SK-N-DZ (cell line): ENCODE results near the gene SLC9A5. TPM values are rescaled to one million over a fixed set of nuclear protein-coding genes. Genes with fewer than 3 reads are reported as not detected.

Experiments
- DNase-seq: peaks from one replicate; pipeline ENCODE4 v3.0.0-alpha.2; 2015; ENCODE audit warnings: low spot score
- polyA plus RNA-seq, 2 experiments: library from polyadenylated mRNA; depleted of rRNA; stranded (reverse); fragments of >200 nt; gene quantifications; 2 replicates each; pipeline ENCODE4 v1.2.3, GENCODE V29; 2014

The SLC9A5 gene, protein sequence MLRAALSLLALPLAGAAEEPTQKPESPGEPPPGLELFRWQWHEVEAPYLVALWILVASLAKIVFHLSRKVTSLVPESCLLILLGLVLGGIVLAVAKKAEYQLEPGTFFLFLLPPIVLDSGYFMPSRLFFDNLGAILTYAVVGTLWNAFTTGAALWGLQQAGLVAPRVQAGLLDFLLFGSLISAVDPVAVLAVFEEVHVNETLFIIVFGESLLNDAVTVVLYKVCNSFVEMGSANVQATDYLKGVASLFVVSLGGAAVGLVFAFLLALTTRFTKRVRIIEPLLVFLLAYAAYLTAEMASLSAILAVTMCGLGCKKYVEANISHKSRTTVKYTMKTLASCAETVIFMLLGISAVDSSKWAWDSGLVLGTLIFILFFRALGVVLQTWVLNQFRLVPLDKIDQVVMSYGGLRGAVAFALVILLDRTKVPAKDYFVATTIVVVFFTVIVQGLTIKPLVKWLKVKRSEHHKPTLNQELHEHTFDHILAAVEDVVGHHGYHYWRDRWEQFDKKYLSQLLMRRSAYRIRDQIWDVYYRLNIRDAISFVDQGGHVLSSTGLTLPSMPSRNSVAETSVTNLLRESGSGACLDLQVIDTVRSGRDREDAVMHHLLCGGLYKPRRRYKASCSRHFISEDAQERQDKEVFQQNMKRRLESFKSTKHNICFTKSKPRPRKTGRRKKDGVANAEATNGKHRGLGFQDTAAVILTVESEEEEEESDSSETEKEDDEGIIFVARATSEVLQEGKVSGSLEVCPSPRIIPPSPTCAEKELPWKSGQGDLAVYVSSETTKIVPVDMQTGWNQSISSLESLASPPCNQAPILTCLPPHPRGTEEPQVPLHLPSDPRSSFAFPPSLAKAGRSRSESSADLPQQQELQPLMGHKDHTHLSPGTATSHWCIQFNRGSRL
- polyA plus RNA-seq (2014; cell fraction: cytosol; rRNA removed): 1.7 TPM in 2 replicates
- 8.7 and 11.9 TPM in 2 replicates for polyA plus RNA-seq (2014; cell fraction: nucleus; rRNA removed)

DNA sequence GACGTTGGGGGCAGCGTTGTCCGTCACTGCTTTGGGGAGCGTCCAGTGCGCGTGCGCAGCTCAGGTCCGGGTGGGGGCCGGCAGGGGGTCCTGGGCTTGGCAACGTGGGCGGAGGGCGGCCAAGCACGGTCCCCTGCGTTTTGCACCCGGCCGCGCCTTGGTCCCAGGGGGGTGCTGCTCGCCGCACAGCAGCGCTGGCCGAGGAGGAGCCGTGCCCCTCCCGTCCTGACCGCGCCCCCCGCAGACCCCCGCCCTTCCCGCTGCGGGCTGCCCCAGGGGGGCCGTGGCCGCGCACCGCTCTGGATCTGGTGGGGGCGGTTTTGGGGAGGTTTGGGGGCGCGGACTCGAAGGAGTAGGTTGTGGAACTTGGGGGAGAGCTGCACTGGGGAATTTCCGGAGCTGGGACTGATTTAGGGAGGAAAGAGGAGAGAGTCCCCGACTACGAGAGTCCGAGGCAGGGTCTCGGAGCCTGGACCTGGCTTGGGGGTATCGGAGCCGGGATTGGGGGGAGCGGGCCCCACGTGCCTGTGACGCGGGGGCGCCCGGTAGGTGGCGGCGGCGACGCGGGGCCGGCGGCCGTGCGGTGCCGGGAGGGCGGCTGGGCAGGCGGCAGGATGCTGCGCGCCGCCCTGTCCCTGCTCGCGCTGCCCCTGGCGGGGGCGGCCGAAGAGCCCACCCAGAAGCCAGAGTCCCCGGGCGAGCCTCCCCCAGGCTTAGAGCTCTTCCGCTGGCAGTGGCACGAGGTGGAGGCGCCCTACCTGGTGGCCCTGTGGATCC is at the start of gene SLC9A5:
Gene SLC9A5 (plus strand): TSS at position 579 of the 777 bp plus-strand sequence. CDS start 36 bp downstream, at position 615.
- DNase-seq: peak; percentile 43

DNA sequence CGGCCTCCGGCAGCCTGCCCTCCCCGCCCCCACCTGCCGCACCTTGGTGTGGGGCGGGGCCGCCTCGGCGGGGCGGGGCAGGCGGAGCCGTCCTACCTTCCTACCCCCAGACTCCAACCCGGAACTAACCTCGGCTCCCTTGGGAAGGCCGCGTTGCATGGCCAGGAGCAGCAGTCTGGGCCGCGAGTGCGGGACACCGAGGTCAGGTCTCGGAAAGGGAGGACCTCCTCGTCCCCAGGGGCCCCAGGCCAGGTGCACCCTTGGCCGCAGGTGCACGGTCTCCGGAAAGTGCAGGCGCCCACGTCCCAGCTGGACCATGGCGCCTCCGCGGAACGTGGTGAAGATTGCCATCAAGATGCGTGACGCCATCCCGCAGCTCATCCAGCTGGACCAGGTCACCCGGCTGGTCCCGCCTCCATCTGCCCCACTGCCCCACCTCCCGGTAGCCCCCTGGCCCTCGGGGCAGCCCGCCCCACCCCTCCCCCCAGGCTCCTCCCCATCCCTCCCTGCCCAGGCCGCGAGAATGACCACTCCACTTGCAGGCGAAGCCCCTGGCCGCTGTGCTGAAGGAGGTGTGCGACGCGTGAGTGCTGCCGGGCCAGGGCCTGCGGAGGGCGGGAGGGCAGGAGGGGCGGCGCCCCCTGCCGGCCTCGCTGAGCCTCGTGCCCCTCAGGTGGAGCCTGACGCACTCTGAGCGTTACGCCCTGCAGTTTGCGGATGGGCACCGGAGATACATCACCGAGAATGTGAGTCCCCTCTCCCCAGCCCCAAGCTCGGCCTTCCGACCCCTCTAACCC is 49.6 kb upstream of the SLC9A5 start, which contains the start of gene ELMO3:
Gene ELMO3 (plus strand): TSS at position 121 of the 797 bp plus-strand sequence. CDS start 196 bp downstream, at position 317.
- DNase-seq: no peak

DNA sequence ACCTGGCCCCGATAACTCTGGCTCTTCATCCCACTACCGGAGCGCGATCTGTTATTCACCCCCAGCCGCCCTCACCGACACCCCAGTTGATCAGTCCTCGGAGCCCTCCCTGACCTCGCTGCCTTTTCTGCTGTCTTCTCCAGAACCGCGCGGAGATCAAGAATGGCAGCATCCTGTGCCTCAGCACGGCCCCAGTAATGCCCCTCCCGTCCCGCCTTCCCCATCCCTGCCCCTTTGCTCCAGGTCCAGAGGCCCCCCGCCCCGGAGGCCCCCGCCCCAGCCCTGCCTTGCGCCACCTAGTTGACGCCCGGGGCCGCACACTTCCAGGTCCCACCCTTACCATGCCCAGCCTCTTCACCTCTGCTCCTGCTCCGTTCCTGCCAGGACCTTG is 49.0 kb upstream of the SLC9A5 start:
- DNase-seq: no peak

DNA sequence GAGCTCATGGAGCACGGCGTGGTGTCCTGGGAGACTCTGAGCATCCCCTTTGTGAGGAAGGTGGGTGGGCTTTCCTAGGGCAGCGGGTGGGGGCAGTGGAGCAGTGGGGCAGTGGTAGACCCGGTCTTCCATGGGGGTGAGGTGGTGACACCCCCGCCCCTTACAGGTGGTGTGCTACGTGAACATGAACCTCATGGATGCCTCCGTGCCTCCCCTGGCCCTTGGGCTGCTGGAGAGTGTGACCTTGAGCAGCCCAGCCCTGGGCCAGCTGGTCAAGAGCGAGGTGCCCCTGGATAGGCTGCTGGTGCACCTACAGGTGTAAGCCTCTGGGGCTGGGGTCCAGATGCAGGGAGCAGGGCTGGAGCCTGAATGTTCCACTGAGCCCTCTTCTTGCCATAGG is 48.3 kb upstream of the SLC9A5 start:
- DNase-seq: no peak

DNA sequence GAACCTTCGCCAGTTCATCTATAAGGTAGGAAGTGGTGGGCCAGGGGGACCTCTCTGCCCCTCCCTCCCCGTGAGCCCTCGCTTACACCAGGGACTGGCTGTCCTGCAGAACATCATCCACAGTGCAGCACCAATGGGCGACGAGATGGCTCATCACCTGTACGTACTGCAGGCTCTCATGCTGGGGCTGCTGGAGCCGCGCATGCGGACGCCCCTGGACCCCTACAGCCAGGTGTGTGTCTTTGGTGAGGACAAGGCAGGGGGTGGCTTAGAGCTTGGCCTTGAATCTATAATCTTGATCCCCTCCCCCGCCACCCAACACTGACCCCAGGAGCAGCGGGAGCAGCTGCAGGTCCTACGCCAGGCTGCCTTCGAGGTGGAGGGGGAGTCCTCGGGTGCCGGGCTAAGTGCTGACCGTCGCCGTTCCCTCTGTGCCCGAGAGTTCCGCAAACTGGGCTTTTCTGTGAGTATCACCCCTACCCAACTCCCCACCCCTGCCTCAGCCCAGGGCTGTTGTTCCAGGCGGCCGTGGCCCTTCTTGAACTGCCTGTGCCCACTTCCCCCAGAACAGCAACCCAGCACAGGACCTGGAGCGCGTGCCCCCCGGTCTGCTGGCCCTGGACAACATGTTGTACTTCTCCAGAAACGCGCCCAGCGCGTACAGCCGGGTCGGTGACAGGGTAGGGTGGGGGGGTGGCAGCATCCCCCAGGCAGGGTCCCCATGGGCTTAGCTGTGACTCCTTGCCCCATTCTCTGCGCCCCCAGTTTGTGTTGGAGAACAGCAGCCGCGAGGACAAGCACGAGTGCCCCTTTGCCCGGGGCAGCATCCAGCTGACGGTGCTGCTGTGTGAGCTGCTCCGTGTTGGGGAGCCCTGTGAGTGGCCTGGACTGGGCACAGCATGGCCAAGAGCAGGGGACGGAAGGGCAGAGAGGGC is 47.1 kb upstream of the SLC9A5 start:
- DNase-seq: no peak

DNA sequence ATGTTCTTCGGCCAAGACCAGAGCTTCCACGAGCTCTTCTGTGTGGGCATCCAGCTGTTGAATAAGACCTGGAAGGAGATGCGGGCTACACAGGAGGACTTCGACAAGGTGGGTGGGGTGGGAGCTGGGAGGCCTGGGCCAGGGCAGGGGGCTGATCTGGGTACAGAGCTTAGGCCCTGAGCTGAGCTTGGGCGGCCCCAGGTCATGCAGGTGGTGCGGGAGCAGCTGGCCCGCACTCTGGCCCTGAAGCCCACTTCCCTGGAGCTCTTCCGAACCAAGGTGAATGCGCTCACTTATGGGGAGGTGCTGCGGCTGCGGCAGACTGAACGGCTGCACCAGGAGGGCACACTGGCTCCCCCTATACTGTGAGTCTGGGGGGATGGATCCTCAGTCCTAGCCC is 46.4 kb upstream of the SLC9A5 start:
- no peak for DNase-seq

DNA sequence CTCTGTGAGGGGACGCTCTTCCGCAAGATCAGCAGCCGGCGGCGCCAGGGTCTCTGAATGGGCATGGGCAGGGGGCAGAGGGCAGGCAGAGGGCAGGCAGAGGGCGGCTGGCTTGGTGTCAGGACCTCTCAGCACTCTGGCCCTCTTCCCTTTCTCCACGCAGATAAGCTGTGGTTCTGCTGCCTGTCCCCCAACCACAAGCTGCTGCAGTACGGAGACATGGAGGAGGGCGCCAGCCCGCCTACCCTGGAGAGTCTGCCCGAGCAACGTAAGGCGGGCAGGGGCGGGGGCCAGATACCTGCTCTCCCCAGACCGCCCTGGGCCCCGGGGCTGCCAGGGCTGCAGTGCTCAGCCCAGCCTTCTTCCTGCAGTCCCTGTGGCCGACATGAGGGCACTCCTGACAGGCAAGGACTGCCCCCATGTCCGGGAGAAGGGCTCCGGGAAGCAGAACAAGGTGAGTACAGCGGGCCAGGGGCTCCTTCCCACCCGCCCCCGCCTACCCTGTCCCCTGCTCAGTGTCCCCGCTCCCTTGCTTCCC is 45.8 kb upstream of the SLC9A5 start:
- no peak for DNase-seq

DNA sequence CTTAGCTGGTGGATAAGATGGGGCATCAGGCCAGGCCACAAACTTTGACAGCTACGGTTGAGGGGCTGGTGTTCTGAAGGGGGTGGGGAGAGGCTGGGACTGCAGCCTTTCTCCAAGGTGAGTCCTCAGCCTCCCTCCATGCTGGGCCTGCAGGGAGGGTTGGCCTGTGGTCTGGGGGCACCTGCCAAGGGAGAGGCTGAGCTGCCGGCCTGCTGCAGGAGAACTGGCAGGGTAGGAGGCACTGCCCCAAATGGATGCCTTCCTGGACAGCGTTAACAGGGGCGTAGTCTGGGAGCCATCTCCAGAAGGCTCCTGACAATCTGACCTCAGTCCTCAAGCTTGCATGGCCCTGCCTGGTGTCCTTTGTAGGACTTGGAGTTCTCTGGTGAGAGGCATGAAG is 44.7 kb upstream of the SLC9A5 start:
- DNase-seq: no peak

DNA sequence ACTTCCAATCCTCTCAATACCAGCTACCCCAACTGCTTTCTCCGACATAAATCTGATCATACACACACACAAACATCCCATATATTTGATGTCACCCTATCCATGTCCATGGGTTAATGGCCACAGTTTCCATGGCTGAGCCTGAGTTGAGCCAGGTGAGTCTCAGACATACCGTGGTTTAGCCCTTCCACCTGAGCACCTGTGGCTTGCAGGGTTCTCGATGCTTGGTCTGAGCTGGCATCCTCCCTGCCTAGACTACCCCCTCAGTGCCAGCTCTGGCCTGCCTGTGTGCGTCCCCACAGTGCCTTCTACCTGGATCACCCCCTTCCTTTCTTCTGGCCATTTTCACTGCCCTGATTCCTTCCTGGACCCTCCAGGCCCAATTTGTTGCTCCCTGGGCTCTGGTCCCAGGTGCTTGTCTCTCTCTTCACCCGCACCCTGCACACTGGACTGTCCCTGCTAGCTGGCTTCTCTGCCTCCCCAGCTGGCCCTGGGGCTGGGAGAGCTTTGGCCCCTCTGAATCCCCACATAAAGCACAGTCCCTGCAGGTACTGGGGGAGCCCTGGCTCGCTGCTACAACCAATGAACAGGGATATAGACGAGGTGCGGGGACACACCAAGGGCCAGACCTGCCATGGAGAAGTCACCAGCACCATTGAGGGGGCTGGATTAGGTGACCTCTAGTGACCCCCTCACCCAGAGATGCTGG is 42.5 kb upstream of the SLC9A5 start:
- no peak for DNase-seq

DNA sequence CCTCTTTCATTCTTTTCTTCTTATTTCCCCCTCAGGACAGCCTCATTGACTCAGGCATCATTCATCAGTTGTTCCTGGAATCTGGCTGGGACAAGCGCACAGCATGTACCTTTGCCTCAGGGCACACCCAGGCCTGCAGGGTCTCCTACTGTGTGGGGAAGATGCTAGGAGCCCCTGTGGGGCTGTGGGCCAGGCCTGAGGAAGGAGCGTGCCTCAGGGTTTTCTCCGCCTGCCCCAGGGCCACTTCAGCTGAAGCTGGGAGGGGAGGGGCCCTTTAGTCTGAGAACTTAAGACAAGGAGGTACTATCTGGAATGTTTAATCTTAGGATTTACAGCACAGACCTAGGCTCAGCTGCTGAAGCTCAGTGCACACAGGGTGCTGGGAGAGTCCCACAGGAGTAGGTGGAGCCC is 41.9 kb upstream of the SLC9A5 start:
- no peak for DNase-seq

DNA sequence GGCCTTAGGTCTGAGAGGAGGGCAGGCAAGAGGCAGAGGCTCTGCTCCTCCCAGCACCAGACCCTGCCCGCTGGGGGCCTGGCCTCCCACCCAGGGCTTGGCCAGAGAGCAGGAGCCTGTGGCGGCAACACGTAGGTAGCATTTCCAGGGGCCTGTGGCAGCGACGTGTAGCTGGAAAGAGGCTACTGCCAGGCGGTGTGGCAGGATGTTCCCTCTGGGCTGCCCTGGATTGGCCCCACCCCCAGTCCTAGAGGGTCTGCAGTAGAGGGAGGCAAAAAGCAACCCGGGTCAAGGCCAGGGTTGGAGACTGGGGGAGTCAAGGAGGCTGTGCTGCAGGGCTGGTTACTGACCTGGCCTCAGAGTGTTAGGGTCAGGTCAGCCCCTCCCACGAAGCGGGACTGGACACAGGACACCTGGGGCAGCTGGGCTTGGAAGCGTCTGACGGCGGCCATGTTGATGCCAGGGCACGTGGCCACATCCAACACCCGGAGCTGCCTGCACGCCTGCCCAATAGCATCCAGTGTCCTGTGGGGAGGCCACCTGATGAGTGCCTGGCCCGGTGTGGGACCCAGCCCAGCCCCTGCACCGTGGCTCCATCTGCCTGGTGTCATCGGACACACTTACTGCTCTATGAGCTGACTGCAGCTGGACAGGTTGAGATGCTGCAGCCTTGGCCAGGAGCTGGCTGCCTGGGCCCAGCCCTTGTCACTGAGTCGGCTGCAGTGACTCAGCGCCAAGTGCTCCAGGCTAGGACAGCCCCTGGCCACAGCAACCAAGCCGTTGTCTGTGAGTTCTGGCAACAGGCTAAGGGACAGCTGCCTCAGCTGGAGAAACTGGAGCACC is 41.3 kb upstream of the SLC9A5 start:
- DNase-seq: no peak

DNA sequence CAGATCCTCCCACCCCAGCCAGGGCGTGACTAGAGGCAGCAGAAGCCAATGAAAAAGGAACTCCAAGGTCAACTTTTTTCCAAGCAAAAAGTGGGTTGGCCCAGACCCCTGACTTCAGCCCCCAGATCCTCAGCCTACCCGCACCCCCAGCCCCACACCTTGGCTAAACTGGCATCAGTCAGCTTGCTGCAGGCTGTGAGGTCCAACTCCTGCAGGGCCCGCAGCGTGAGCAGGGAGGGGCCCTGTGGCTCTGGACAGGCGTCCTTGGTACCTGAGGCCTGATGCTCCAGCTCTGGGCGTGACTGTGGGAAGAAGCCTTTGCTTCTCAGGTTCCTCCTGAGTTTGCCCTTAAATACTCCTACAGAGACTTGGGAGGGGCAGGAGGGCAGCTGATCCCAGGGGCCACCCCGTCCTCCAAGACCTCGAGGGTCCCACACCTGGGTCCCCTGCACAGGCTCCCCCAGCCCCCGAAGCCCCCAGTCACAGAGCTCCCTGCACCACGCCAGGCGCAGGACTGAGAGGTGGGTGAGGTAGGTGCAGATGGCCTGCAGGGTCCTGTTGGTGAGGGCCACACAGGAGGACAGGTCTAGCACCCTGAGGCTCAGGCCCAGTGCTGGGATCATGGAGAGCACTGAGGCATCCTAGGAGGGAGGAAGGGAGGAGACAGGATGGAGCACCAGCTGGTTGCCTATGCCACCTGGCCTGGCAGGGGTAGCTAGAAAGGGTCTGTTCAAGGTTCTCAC is 40.5 kb upstream of the SLC9A5 start:
- DNase-seq: no peak

DNA sequence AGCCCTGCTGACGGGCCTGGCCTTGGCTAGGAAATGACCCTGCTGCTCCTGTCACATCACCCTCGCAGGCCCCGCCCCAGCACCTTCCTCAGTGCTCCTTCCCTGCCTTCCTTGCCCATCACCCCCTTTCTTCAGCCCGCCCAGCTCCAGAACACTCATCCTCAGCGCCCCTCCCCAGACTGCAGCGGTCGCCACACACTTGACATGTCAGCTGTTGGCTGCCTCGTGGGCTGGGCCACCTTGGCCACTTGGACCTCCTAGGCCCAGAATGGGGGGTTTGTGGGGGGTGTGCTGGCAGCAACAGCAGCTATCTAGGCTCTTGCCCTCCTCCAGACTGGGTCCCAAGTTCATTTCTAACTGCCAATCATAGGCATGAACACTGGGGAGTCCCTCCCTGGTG is 39.2 kb upstream of the SLC9A5 start:
- no peak for DNase-seq

DNA sequence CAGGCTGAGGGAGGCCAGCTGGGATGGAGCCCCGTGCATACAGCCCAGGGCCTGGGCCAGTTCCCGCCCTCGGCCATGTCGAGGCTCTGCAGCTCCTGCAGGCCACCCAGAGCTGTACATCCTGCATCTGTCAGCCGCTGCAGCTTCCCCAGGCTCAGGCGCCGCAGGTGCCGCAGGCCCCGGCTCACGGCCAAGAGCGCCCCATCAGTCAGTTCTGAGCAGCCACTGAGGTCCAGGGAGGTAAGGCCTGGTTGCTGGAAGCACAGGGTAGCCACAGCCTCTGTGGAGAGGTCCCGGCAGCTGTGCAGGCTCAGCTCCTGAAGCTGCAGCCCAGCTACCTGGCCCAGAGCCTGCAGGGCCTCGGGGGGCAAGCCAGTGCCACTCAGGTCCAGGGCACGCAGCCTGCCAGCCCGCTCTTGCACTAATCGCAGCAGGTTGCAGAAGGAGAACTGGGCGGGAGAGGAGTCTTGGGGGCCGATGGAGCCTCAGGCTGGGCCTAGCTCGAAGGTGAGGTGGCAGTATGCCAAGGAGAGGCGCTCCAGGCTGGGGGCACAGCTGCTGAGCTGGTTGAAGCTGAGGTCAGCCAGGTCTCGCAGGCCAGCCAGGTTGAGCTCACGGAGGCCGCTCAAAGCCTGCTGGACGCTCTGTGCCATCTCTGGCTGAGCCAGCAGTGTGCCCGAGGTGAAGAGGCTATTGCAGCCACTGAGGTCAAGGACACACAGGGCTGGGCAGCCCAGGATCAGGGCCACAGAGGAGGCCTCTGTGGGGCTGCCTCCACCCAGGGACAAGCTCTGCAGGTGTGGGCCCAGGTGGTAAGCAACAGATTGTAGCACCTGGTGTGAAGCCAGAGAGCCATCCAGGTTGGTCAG is 38.5 kb upstream of the SLC9A5 start:
- DNase-seq: peak; percentile 71

DNA sequence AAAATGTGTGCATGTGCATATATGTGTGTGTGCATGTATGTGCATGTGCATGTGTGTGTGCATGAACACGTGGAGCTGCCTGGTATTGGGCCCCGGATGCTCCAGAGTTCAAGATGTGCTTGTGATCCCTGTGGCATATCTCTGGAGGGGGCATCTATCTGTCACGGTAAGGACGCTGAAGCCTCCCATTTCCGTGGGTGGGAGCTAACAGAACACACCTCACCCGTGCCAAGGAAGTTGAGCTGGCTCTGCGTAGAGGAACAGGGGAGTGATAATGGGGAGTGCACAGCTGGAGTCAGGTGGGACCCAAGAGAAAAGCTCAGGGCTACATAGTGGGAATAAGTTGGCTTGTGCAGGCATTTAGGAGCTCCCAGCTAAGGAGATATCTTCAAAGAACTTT is 37.1 kb upstream of the SLC9A5 start:
- no peak for DNase-seq

DNA sequence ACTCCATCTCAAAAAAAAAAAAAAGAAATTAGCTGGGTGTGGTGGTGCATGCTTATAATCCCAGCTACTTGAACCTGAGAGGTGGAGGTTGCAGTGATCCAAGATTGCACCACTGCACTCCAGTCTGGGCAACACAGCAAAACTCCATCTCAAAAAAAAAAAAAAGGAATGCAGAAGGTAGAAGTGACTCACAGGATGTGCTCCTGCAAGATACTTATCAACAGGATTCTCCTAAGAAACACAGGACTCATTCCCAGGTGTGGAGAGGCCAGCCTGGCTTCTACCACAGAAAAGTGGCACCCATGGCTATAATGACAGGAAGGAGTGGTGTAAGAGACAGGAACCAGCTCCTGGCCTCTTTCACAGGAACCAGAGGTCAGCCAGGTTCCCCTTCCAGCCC is 36.0 kb upstream of the SLC9A5 start:
- DNase-seq: no peak
